ENCODE data around the gene GDPGP1.
"Not testable (repeated sequence)": the region's sequence is repeated elsewhere in the genome, so short reads cannot be mapped to it uniquely, and the experiment has no call there.

GDPGP1 gene

DNA sequence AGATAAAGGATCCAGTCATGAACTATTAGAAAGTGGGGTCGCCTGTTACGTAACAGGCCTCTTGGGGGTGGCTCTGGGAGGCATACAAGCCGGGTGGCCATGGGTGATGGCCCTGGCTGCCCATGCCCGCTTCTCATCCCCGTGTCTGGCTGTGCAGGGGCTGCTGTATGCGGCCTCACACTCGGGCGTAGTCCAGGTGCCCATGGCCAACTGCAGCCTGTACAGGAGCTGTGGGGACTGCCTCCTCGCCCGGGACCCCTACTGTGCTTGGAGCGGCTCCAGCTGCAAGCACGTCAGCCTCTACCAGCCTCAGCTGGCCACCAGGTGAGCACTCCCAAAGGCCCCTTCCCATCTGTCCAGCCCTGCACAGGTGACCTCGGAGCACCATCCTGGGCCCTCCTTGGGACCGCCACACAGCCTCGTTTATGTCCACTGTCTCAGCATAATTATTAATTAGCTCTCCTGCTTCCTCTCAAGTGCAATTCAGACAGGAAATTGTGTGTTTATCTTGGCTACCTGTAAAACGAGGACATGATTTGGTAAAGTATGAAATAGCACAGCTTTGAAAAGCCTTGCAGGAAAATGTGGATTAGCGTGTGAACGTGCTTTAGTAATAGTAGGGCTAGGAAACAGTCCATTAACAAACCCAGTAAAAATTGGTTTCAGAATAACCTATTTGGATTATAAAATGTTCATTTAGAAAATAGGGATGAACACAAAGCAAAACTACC is 8.3 kb upstream of the GDPGP1 start:
- no peak for DNase-seq (ENCODE audit: low spot score)

- no peak for DNase-seq (ENCODE audit: low spot score)
These were observed 6.7 kb upstream of the GDPGP1 start for GRCh38 chr15:90227336-90227735.

GRCh38 chr15:90227816-90228772 is 5.9 kb upstream of the GDPGP1 start:
- DNase-seq (ENCODE audit: low spot score), result no peak

DNA sequence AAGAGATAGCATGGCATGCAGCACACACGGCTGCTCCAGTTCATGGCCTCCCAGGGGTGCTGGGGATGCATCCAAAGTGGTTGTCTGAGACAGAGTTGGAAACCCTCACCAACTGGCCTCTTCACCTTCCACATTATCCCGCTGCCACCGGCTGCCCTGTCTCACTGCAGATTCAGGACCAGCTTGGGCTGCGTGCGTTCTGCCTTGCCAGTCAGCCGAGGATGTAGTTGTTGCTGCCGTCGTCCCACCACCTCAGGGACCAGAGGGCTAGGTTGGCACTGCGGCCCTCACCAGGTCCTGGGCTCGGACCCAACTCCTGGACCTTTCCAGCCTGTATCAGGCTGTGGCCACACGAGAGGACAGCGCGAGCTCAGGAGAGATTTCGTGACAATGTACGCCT is 5.0 kb upstream of the GDPGP1 start:
- DNase-seq (ENCODE audit: low spot score), result no peak

GRCh38 chr15:90230071-90230494 is 3.9 kb upstream of the GDPGP1 start:
- DNase-seq (ENCODE audit: low spot score), result no peak

GRCh38 chr15:90230610-90231009 is 3.4 kb upstream of the GDPGP1 start:
- no peak for DNase-seq (ENCODE audit: low spot score)

DNA sequence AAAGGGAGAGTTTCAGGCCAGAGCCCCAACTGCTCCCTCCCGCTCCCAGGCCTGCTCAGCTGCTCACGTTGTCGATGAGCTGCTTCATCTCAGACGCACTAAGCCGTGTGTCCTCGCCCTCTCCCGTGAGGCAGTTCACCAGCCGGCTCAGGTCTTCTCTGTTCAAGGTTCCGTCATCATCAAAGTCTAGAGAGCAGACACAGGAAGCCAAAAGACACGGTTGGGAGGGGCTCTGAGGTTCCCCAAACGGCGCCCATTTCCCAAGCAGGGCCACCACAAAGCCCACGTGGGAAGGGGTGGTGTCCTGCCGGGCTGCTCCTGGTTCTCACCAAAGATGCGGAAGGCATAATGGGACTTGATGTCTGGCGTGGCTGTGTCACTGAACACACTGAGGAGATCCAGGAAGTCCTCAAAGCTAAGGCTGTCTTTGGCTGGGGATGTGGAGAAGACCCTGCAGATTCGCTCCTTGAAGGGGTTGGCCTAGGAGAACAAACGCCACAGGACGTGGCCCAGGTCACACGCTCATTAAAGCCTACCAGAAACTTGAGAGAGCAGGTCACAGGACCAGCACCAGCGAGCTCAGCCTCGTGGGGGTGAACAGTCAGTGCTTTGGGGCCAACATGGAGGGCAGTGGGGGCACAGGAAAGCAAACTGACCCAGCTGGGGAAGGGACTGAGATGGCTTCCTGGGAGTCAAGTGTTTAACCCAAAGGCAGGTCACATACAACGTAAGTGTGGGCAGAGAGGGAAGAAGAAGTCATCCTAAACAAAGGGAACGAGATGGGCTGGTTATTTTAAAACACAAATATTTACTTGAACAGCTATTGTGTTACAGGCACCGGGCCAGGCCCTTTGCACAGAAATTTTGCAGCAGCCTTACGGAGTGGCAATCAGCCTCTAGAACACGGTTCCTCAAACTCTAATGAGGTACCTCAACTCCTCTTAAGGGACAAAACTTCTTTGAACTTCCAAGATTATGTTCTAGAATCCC is 2.7 kb upstream of the GDPGP1 start:
- DNase-seq (ENCODE audit: low spot score), result no peak

GRCh38 chr15:90232196-90232595 is 1.8 kb upstream of the GDPGP1 start:
- peak; percentile 52 for DNase-seq (ENCODE audit: low spot score)

- no peak for DNase-seq (ENCODE audit: low spot score)
These were observed 1.0 kb upstream of the GDPGP1 start for GRCh38 chr15:90232941-90233386.

GRCh38 chr15:90233387-90234095 is 468 bp upstream of the GDPGP1 start, which contains the start of gene CIB1:
CIB1 (minus strand) TSS chr15:90233941; CDS start chr15:90233885, 56 bp downstream.
- DNase-seq (ENCODE audit: low spot score), result peak; percentile 97

DNA sequence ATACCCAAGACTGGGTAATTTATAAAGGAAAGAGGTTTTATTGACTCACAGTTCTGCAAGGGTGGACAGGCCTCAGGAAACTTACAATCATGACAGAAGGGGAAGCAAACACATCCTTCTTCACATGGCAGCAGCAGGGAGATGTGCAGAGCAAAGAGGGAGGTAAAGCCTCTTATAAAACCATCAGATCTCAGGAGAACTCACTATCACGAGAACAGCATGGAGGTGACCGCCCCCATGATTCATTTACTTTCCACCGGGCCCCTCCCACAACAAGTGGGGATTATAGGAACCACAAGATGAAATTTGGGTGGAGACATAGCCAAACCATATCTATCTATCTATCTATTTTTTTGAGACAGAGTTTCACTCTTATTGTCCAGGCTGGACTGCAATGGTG is 5.4 kb downstream of the GDPGP1 start:
- no peak for DNase-seq (ENCODE audit: low spot score)

- DNase-seq (ENCODE audit: low spot score), result no peak
These were observed 6.8 kb downstream of the GDPGP1 start for GRCh38 chr15:90240856-90241255.

DNA sequence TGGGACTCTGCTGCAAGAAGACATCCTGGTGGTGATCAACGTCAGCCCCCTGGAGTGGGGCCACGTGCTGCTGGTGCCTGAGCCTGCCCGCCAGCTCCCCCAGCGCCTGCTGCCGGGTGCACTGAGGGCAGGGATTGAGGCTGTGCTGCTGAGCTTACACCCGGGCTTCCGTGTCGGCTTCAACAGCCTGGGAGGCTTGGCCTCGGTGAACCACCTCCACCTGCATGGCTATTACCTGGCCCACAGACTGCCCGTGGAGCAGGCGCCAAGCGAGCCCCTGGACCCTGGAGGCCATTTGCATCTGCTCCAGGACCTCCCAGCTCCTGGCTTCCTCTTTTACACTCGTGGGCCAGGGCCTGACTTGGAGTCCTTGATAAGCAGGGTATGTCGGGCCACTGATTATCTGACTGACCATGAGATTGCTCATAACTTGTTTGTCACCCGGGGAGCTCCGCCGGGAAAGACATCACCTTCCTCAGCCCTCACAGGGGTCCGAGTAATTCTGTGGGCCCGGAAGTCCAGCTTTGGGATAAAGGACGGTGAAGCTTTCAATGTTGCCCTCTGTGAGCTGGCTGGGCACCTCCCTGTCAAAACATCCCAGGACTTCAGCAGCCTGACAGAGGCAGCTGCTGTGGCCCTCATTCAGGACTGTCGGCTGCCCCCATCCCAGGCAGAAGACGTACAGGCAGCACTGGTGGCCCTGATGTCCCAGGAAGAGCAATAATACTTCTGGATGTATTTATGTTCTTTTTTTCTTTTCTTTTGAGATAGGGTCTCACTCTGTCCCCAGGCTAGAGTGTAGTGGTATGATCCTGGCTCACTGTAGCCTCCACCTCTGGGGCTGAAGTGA is 7.6 kb downstream of the GDPGP1 start:
- no peak for DNase-seq (ENCODE audit: low spot score)

- no peak for DNase-seq (ENCODE audit: low spot score)
These were observed 10.1 kb downstream of the GDPGP1 start for GRCh38 chr15:90243943-90244639.

GRCh38 chr15:90248789-90249202 is 14.8 kb downstream of the GDPGP1 start:
- no peak for DNase-seq (ENCODE audit: low spot score)

- DNase-seq (ENCODE audit: low spot score), result peak; percentile 86
These were observed 15.3 kb downstream of the GDPGP1 start, which contains the start of gene TTLL13 for GRCh38 chr15:90249203-90249863. TTLL13 (plus strand) TSS chr15:90249556; CDS start chr15:90250631, 1,075 bp downstream.

DNA sequence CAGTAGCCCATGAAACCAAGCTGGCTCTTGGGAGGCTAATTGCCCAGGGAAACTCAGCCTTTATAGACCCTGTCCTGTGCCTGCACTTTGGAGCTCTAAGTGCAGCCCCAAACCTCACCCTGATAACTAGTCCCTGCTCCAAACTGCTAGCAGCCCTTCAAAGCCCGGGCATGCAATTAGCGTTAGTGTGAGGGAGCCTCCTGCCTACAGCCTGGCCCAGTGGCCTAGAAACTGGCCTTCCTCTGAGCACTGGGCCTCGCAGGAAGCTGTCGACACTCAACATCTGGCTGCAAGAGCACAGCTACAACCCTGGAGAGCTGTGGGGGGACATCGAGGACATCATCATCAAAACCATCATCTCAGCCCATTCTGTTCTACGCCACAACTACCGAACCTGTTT is 23.8 kb downstream of the GDPGP1 start:
- no peak for DNase-seq (ENCODE audit: low spot score)

DNA sequence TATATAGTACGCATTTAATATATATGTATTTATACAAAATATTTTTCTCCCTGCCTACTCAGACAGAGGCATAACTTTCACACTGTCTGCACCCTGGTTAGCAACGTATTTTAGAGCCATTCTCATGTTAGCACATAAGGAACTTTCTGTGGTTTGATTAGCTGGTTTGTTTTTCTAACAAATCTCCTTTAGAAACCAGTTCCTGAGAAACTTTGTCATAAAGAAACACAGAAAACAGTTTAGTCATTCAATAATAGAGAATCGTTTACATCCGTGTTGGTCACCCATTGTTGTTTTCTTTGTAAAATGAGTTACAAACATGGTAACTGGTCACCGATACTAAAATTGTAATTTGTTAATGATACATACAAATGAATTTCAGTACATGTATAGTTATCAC is 25.5 kb downstream of the GDPGP1 start:
- DNase-seq (ENCODE audit: low spot score), result no peak

GRCh38 chr15:90260731-90261130 is 26.7 kb downstream of the GDPGP1 start:
- DNase-seq (ENCODE audit: low spot score), result not testable (repeated sequence)
